ENCODE data around the gene DBF4. TPM values are rescaled to one million over a fixed set of nuclear protein-coding genes. Genes with fewer than 3 reads are reported as not detected.
"Not testable (repeated sequence)": the region's sequence is repeated elsewhere in the genome, so short reads cannot be mapped to it uniquely, and the experiment has no call there.

The DBF4 gene
- total RNA-seq, 2 donors from 2014 or later, result 4.9 to 6.1 TPM

DNA sequence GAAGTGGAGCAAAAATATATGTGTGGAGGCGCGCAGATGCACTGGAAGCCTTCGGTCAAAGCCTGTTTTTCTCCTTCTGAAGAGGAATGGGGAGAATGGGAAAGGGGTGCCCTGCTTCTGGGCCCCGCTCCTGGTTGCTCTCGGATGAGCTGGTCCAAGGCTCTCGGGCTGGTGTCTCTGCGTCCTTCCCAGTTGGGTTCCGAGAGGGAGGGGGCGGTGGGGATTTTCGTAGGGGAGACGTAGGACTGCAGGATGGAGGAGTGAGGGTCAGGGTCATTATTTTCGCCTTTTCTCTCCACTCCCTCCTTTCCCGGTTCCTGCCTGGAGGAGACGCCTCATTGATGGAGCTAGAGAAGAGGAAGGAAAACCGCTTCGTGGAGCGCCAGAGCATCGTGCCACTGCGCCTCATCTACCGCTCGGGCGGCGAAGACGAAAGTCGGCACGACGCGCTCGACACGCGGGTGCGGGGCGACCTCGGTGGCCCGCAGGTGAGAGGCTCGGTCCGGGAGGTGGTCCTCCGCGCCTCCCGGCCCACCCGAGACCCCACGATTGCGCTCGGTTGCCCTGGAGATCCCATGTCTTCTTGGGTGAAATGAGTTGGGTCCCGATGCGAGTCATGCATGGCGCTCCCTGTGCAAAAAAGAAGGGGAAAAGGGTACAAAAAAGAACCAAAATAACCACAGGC lies 58.5 kb downstream of the DBF4 start:
- intact Hi-C loops (cut with DNase I), result no loop called here
- no peak for DNase-seq (ENCODE audit: low spot score)

DNA sequence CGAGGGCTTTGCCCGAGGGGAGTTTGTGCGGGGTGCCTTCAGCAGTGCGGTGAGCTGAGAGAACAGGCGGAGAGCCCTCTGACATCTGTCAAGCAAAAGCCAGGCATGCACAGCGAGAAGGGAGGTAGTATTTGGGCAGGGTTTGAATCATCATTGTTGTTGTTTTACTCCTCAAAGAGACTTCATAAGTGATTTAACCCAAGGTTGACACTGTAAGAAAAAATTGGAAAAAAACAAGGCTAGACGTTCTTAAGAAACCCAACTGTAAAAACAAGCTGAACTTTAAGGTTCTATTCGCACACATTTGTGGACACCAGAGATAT lies 59.1 kb downstream of the DBF4 start:
- DNase-seq (ENCODE audit: low spot score), result no peak
- intact Hi-C loops (cut with DNase I), result no loop called here

DNA sequence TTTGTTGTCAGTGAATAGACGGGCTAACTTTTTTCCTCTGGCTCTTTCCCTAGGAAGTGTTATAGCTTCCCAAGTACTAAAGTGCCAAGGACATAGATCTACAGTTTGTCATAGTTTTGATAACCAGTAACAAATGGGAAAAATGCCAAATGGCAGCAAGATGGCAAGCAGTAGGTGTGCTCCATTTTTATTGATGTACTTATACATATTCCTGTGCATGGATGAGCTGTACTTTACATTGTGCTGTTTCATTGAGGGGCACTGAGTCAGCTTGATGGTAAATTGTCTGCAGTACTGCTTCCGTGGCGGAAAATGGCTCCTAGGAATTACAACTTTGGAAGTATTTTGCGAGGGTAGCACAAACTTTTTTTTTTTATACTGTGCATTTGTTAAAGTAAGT lies 64.8 kb downstream of the DBF4 start:
- no peak for DNase-seq (ENCODE audit: low spot score)
- intact Hi-C loops (cut with DNase I), result no loop called here

DNA sequence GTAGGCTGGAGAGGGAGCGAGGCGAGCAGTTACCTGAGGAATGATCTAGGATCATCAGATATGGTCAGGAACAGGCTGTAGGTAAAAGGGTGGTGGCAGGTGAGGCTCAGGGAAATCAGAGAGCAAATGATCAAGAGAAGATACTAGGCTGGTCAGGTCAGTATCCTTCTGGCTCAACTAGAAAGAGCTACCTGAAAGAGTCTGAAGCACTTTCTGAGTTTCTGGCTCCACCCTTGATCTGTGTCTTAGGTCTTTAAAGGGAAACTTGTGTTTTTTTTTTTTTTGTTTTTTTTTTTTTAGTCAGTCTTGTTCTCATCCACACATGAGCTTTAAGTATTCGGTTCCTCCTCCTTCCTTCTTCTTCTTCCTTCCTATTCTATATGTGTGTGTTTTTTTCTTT lies 68.3 kb downstream of the DBF4 start:
- no peak for DNase-seq (ENCODE audit: low spot score)
- intact Hi-C loops (cut with DNase I), result no loop called here

DNA sequence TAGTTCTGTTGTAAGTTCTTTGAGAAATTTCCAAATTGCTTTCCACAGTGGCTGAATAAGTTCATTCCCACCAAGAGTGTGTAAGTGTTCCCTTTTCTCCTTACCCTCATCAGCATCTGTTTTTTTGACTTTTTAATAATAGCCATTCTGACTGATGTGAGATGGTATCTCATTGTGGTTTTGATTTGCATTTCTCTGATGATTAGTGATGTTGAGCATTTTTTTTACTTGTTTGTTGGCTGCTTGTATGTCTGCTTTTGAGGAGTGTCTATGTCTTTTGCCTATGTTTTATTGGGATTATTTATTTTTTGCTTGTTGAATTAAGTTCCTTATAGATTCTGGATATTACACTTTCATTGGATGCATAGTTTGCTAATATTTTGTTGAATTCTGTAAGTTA lies 69.6 kb downstream of the DBF4 start:
- DNase-seq (ENCODE audit: low spot score); intact Hi-C loops (cut with DNase I): not testable (repeated sequence)

DNA sequence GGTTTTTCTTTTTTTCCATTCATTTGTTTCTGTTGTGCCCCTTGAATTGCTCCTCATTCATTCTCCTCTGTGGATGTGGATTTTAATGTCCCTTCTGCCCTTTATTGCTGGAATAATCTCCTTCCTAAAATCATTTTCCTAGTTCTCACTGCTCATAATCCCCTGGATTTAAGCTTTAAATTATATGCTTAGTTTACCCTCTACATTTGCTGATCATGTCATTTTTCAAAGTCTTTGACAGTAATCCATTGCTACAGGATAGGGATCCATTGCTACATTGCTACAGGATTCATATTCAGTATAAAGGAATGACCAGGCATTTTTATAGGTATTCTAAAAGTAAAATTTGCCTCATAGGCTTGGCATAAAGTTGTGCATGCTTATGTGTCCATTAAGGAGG lies 72.1 kb downstream of the DBF4 start:
- DNase-seq (ENCODE audit: low spot score), result no peak
- intact Hi-C loops (cut with DNase I), result no loop called here

Other genes starting within 250 kb of the DBF4 start
- 1 to 10 TPM in 1 of 2 donors, under 1 TPM in 1; 1.00 to 2.5 TPM for gene RUNDC3B, start 248.1 kb upstream of the DBF4 start, total RNA-seq
- gene SLC25A40, start 133 bp upstream of the DBF4 start, total RNA-seq, result 10 to 100 TPM; 18.3 to 21.5 TPM
- gene ADAM22, start 57.8 kb downstream of the DBF4 start, total RNA-seq, result 10 to 100 TPM; 11.5 to 18.4 TPM